ENCODE measurements around the gene ANAPC2.
"Not testable (repeated sequence)": the region's sequence is repeated elsewhere in the genome, so short reads cannot be mapped to it uniquely, and the experiment has no call there.

Gene ANAPC2

GRCh38 chr9:137141976-137142936 lies 46.1 kb downstream of the ANAPC2 start:
- peak; percentile 12 for DNase-seq

DNA sequence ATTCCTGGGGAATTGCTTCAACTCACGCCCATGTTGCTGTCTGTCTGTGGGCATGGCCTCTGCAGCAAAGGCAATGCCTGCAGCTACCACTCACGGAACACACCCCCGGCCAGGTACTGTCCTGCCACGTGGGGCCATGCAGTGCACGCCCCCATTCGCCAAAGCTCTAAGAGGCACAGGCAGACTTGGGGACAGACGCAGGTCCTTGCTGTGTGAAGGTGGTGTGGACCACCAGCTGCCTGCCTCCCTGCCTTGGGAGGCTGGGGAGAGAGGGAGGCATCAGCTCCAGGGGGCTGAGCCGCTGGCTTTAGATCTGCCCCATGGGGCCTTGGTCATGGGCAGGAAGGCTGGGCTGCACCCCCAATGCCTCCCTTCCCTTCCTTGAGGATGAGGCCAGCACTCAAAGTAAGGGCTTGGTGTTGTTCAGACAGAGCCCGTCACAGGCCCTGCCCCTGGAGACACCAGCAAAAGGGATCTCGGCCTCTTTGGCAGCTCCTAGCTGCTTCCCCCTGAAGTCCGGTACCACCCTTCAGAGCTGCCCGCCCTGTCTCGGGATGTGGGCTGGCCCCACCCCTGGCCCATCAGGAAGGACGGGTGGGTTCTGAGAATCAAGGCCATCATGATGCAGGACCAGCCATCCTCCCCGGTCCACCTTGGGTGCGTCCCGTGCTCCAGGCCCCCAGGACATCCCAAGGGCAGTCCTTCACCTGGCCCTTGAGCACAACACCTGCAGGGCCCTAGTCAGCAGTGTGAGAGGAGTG lies 47.1 kb downstream of the ANAPC2 start:
- peak; percentile 23 for DNase-seq

GRCh38 chr9:137140151-137141012 lies 48.0 kb downstream of the ANAPC2 start:
- DNase-seq = peak; percentile 15

GRCh38 chr9:137139468-137140150 lies 48.8 kb downstream of the ANAPC2 start:
- DNase-seq = peak; percentile 18

GRCh38 chr9:137138722-137139467 lies 49.5 kb downstream of the ANAPC2 start, which contains the start of gene GRIN1:
Gene GRIN1 (plus strand): TSS chr9:137139154. CDS start chr9:137139487, 333 bp downstream.
- peak; percentile 48 for DNase-seq

- peak; percentile 20 for DNase-seq
Observed at GRCh38 chr9:137138058-137138721, 50.2 kb downstream of the ANAPC2 start.

DNA sequence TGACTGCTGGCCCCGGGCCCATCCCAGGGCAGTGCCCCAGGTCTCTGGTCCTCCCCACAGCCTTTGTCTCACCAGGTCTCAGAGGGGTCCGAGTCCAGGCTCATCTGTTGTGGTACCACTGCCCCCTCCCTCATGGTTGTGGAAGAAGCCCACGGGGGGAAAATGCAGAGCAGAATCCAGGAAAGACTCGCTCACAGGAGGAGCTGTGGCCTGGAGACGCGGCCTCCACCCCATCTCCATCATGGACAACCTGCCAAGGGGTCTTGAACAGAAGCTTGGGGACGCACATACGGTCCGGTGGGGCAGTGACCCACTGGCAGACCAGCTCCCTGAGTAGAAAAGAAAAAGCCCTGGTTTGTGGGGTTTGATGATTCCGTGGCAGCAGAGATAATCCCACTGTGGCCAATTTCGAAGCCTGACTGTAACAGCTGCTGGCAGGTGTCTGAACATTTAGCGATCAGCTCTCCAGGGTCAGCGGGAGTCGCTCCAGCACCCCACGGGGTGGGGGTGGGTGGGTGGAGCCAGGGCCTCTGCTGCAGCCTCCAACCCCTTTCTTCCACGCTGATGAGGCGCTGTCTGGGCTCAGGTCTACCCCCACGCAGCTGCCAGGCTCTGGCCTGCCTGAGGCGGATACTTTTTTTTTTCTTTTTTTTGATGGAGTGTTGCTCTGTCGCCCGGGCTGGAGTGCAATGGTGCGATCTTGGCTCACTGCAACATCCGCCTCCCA lies 51.3 kb downstream of the ANAPC2 start:
- peak; percentile 20 for DNase-seq

DNA sequence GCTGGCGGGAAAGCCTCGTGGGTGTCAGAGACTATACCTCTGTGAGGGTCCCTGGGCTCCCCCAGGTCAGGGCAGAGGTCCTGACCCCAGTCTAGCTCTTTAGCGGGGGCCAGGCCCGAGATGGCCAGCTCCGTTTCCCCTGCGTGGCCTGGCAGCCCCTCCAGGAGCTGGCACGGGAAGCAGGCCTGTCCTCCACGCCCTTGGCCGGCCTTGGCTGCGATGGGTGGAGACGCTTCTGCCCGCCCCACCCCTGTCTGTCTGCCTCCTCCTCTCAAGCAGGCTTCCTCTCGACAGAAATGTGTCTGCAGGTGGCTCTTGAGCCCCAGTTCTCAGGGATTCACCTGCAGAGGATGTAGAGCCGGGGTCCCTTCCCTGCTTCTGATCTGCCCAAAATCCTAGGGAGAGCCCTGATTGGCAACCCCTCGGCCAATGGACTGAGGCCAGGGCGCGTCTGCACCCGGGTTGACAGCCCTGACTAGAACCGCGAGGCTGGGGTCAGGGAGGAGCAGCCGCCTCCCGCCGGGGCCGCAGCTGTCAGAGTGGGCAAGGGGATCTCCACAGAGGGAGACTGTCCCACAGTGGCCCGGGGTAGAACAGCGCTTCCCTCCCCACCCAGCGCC lies 52.0 kb downstream of the ANAPC2 start:
- peak; percentile 17 for DNase-seq

DNA sequence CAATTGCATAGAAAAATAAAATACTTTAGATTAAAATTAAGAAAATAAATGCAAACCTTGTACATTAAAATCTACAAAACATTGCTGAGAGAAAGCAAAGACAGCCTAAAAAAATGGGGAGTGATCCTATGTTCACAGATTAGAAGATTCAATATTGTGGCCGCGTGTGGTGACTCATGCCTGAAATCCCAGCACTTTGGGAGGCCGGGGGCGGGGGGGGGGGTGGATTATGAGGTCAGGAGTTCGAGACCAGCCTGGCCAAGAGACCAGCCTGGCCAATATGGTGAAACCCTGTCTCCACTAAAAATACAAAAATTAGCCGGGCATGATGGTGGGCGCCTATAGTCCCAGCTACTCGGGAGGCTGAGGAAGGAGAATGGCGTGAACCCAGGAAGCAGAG lies 53.2 kb downstream of the ANAPC2 start:
- DNase-seq = not testable (repeated sequence)

- no peak for DNase-seq
Observed at GRCh38 chr9:137134191-137134590, 54.2 kb downstream of the ANAPC2 start.

GRCh38 chr9:137130176-137130755 lies 58.1 kb downstream of the ANAPC2 start:
- peak; percentile 19 for DNase-seq

GRCh38 chr9:137129456-137130175 lies 58.7 kb downstream of the ANAPC2 start:
- DNase-seq = peak; percentile 90

GRCh38 chr9:137128862-137129455 lies 59.4 kb downstream of the ANAPC2 start:
- no peak for DNase-seq

DNA sequence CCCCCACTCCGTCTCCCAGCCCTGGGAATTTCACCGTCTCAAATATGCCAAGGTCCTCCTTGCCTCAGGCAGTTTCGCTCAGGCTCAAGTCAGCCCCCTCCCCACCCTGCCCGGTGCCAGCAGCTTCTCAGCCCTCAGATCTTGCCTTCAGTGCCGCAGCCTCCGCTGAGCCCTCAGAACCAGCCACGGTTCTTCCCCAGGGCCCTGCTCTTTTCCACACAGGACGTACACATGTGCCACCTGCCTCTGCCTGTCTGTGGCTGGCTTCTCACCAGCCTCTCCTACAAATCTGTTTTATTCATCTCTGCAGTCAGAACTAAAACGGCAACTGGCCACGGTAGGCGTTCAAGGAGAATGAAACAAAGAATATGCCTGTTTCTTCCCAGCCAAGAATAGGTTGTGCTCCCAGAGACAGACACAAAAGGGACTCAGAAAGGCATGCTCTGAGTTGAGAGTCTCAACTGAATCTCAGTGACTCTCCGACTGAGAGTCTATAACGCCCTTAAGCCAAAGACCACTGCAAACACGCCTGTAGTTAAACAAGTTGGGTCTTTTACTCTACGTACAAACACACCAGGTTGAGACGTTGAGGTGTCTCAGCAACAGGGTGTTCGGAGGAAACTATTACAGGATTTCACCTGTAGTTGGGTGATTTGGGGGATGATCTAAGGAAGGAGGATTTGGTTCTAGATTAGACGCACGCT lies 60.0 kb downstream of the ANAPC2 start:
- no peak for DNase-seq

DNA sequence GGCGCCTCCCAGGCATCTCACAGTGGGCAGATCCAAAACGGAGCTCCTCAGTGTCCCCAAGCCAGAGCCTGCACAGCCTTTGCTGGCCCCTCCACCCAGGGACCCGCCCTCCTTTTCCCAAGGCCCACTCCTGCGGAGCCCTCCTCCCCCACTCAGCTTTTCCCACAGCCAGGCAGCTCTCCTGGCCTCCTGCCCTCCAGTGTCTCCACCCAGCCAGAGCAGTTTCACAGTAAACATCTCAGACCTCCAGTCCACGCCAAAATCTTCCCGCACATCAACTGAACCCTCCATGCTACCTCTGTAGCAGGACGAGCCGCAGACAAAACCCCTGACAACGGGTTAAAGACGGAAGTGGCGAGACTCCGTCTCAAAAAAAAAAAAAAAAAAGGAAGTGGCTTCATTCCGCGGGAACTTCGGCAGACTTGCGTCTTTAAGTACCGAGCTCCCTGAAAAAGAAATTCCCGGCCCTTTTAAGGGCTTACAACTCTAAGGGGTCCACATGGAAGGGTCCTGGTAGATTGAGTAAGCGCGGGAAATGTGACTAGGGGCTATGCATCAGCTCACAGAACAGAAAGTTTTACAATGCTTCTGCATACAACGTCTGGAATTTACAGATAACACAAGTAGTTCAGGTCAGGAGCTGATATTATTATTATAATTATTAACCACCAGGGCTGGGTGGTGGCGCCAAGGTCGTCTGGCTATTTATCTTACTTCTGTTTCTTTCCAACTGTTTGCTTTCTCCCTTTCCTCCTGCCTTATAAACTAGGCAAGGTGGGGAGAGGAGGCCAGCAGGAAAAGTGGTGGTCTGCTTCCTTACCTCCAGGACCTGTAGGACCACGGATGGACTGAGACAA lies 60.8 kb downstream of the ANAPC2 start:
- DNase-seq = peak; percentile 23

DNA sequence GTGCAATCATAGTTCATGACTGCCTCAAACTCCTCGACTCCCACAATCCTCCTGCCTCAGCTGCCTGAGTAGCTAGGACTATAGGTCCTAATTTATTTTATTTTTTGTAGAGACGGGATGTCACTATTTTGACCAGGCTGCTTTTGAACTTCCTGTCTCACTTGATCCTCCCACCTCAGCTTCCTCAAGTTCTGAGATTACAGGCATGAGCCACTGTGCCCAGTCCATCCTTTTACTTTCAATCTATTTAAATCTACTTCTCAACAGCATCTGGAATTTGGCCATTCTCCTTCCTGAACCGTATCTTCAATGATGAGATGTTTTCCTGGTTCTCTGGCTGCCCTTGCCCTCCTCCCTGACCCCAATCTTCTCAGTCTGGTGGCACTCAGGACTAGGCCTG lies 61.6 kb downstream of the ANAPC2 start:
- DNase-seq = no peak
